H4 (cell line): ENCODE measurements around the gene USP37. TPM values are rescaled to one million over a fixed set of nuclear protein-coding genes. Genes with fewer than 3 reads are reported as not detected.

Source experiments
- DNase-seq: peaks from one replicate; pipeline ENCODE4 v3.0.0-alpha.2; 2015; ENCODE audit warnings: low spot score
- total RNA-seq: library from RNA; depleted of rRNA; stranded (reverse); fragments of >200 nt; shearing (Covaris generic); gene quantifications from 2 replicates; pipeline ENCODE4 v1.2.3, GENCODE V29; 2014

USP37 gene
- total RNA-seq, 1 experiment from 2014 or later, result 7.6 TPM

GRCh38 chr2:218474527-218474926 lies 93.6 kb downstream of the USP37 start:
- DNase-seq, result no peak

DNA sequence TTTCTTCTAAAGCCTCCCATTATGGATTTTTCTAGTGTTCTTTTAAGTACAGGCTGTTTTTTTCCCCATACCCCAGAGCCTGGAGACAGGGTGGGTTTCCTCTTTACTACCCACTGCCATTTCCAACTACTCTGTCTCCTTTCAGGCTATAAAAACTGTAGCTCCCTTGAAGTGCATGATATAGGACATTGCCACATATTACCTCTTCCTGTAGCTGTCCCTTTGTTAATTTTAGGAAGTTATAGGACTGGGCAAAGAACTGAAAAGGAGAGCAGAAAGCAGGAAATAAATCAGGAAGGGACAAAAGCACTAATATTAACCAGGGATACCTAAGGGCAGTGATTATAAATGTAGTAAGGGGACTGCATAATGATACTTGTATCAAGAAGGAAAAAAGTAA lies 95.2 kb downstream of the USP37 start:
- no peak for DNase-seq

DNA sequence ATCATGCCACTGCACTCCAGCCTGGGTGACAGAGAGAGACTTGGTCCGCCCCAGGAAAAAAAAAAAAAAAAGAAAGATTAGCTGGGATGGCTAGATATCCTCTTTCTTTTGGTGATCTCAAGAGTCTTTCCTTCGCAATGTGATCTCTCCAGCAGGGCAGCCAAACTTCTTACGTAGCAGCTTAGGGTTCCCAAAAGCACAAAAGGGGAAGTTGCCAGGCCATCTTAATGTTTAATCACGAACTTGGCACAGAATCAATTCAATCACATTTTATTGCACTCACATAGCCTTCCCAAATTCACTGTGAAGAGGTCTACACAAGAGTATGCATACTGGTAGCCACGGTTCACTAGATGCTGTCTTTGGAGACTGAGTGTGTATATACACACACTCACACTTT lies 96.2 kb downstream of the USP37 start:
- DNase-seq, result no peak

- DNase-seq, result no peak
Observed at GRCh38 chr2:218471036-218471435, 97.1 kb downstream of the USP37 start.

DNA sequence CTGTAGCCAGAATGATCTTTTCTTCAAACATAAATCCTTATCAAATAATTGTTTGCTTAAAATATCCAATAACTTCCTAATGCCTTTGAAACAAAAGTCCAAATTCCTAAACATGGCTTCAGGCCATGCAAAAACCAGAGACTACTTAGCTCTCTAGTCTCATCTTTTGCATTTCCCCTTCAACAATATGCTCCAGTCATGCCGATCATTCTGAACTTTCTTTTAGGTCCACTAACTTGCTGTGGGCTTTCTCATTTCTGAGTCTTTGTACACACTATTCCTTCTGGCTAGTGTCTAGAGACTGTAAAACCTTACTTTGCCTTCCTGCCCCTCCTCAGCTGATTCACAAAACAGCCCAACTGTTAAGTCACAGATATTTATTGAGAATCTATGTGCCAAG lies 97.7 kb downstream of the USP37 start:
- DNase-seq, result no peak

DNA sequence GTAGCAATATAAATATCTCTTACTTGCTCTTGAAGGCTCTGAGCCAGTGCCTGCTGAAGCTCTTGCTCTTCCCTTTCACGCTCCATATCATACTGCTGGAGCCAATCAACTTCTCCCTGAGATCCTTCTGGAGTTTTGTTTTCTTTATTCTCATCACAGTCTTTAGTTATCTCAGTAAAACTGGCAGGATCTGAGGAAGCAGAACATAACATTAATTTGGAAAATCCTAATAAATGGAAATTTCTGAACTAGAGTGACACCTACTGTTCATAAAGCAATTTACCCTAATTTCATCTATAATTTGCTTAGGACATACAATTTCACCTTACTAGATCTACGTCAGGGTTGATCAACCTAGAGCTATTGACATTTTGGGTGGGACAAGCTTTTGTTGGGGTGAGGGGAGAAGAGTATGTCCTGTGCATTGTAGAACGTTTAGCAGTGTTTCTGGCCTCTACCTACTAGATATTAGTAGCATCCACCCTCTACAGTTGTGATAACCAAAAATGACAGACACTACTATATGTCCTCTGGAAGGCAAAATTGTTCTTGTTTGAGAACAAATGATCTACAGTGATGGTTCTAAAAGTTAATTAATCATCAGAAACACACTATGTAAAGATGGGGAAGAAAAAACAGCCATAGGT lies 102.0 kb downstream of the USP37 start:
- no peak for DNase-seq

DNA sequence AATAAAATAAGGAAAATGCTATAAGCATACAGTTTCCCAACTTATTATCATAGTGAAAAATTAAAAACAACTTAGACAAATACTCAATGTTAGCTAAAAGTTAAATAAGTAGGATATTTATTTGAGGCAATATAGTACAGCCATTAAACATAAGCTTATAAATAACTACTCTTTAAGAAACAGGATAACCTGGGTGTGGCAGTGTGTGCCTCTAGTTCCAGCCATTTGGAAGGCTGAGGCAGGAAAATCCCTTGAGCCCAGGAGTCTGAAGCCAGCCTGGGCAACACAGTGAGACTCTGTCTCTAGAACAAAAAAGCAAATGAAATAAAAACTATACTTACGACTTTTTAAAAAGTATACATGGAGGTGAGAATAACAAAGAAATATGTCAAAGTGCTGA lies 109.6 kb downstream of the USP37 start:
- DNase-seq, result no peak

GRCh38 chr2:218456849-218457248 lies 111.3 kb downstream of the USP37 start:
- DNase-seq, result no peak

- no peak for DNase-seq
Observed at GRCh38 chr2:218452079-218452478, 116.1 kb downstream of the USP37 start.

DNA sequence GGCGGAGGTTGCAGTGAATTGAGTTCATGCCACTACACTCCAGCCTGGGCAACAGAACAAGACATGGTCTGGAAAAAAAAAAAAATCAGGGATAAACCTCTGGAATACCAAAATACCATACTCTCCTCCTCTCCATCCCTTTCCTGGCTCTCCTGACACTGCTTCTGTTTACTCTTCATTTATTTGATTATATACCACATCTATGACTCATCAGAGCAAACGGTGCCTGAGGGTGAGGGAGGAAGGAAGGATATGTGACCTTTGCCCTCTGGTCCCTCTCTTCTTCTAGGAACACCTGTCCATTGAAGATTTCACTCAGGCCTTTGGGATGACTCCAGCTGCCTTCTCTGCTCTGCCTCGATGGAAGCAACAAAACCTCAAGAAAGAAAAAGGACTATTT lies 119.2 kb downstream of the USP37 start:
- DNase-seq, result peak; percentile 50

- DNase-seq, result no peak
Observed at GRCh38 chr2:218447072-218447471, 121.1 kb downstream of the USP37 start.

DNA sequence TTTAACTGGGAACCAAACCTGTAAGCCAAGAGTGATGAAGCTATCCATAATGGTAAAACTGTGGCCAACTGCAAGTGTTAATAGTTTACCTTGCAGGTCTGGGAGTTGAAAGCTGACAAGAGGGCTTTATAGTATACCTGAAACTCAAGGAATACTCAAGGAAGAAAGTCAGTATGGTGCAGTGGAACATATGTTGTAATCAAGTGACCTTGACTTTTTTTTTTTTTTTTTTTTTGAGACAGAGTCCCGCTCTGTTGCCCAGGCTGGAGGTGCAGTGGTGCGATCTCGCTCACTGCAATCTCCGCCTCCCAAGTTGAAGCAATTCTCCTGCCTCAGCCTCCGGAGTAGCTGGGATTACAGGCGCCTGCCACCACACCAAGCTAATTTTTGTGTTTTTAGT lies 121.6 kb downstream of the USP37 start:
- no peak for DNase-seq

- DNase-seq, result no peak
Observed at GRCh38 chr2:218445602-218446001, 122.5 kb downstream of the USP37 start.

GRCh38 chr2:218444692-218445357 lies 123.3 kb downstream of the USP37 start:
- no peak for DNase-seq

GRCh38 chr2:218438596-218438995 lies 129.6 kb downstream of the USP37 start:
- DNase-seq, result no peak

- no peak for DNase-seq
Observed at GRCh38 chr2:218437969-218438368, 130.2 kb downstream of the USP37 start.

GRCh38 chr2:218436992-218437391 lies 131.2 kb downstream of the USP37 start:
- no peak for DNase-seq

DNA sequence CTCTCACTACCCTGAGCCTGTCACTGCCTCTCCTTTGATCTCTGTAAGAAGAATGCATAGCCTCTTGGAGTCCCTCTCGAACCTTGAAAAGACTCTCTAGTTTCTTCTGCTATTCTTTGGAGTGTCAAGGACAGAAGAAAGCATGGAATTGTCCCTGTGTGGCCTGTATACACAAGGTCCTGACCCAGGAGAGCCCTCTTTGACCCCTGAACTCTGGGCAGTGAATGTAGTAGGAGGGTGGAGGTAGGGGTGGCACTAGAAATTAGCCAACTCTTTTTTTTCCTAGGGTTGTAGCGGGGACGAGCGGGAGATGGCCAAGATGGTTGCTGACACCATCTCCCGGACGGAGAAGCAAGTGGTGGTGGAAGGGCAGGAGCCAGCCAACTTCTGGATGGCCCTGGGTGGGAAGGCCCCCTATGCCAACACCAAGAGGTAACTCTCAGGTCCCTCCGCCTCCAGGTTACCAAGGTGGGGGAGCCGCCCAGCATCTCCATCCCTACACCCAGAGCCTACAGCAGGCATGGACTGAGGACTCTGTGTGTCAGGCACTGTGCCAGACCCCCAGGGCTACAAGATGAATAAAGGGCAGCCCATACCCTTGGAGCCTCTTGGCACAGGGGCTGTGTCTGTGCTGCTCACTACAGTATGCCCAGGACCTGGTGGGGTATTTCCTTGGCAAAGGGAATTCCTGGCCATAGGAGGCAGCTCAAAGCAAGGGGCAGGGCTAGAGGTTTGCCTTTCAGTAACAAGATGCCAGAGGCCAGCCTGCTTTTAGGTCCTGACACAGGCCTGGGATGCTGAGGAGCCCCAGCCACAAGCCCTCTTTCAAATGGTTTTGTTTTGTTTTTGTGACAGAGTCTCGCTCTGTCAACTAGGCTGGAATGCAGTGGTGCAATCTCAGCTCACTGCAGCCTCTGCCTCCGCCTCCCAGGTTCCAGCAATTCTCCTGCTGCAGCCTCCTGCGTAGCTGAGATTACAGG lies 132.9 kb downstream of the USP37 start:
- DNase-seq, result no peak

DNA sequence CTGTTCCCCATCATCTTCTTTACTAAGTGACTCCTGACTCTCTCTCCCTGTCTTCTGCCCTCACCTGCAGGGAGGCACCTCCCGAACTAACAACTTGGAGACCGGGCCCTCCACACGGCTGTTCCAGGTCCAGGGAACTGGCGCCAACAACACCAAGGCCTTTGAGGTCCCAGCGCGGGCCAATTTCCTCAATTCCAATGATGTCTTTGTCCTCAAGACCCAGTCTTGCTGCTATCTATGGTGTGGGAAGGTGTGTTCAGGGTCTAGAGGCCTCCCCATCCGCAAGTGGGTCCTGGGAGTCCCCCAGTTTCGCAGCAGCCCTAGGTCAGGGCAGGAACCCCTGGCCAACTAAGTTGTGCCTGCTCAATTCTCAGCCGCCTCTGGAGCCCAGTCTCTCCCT lies 133.7 kb downstream of the USP37 start:
- no peak for DNase-seq

DNA sequence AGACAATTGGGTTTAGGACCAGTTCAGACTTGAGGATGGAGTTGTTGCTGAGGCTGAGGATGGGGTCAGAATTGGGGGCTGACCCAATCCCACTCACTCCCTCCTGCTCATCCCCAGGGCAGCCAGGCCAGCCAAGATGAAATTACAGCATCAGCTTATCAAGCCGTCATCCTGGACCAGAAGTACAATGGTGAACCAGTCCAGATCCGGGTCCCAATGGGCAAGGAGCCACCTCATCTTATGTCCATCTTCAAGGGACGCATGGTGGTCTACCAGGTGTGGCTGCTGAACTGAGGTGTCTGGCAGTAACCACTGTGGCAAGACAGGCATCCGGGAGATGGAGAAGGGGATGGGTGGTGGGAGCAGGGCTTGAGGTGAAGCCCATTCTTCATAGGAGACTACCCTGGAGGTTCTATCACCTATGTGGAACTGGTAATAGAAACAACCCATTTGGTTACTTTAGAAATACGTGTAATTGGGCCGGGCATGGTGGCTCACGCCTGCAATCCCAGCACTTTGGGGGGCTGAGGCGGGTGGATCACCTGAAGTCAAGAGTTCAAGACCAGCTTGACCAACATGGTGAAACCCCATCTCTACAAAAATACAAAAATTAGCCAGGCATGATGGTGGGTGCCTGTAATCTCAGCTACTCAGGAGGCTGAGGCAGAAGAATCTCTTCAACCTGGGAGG lies 135.3 kb downstream of the USP37 start:
- DNase-seq, result no peak

DNA sequence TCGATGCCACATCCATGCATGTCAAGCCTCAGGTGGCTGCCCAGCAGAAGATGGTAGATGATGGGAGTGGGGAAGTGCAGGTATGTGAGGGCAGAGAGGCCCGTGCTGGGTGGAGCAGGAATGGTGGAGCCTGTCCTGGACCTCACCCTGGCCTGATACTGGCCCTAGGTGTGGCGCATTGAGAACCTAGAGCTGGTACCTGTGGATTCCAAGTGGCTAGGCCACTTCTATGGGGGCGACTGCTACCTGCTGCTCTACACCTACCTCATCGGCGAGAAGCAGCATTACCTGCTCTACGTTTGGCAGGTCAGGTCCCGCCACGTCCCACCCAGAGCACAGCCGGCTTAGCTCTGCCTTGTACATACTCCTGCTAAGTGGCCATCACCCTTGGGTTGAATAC lies 136.3 kb downstream of the USP37 start:
- DNase-seq, result no peak

GRCh38 chr2:218430721-218431120 lies 137.4 kb downstream of the USP37 start:
- DNase-seq, result no peak
